Medulla oblongata (tissue), 1 donor: Measurements from ENCODE around the gene SEZ6L2.
A peak's percentile ranks its signal among the peaks of the same experiment; 100 is the strongest.
"Not testable (repeated sequence)": the region's sequence is repeated elsewhere in the genome, so short reads cannot be mapped to it uniquely, and the experiment has no call there.

Experiments
- DNase-seq: peaks from one replicate; pipeline ENCODE4 v3.0.0-alpha.2; 2015; ENCODE audit errors: extremely low spot score

SEZ6L2 gene

GRCh38 chr16:29910819-29911675 is 11.7 kb upstream of the SEZ6L2 start:
- no peak for DNase-seq

- not testable (repeated sequence) for DNase-seq
Observed at GRCh38 chr16:29909851-29910250, 10.5 kb upstream of the SEZ6L2 start.

DNA sequence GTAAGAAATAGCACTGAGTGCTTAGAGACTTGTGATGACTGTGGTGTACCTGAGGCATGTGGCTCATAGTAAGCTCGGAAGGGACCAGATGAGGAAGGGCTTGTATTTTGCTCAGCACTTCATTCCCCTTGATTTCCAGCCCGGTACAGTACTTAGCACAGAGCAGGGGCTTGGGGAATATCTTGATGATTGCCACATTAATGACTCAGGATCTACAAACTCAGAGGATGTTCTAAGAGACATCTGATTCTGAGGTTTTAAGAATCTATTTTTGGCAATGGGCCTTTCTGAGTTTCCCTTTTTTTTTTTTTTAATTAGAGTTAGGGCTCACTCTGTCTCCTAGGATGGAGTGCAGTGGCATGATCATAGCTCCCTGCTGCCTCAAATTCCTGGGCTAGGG is 10.0 kb upstream of the SEZ6L2 start:
- no peak for DNase-seq

DNA sequence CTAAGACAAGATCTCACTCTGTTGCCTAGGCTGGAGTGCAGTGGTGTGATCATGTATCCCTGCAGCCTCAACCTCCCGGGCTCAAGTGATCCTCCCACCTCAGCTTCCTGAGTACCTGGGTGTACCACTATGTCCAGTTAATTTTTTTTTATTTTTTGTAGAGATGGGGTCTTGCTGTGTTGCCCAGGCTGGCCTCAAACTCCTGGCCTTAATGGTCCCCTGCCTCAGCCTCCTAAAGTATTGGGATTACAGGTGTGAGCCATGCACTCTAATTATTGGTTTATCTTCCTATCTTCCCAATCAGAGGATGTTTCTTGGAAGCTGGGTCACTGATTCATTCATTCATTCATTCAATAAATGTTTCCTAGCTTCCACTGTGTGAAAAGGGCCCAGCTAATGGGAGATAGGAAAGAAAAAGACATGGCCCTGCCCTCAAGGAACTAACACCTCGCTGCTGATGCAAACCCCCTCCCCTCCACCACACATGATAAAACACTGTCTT is 9.4 kb upstream of the SEZ6L2 start:
- DNase-seq: no peak

- DNase-seq: no peak
Observed at GRCh38 chr16:29907973-29908372, 8.6 kb upstream of the SEZ6L2 start.

- DNase-seq: no peak
Observed at GRCh38 chr16:29906520-29907244, 7.3 kb upstream of the SEZ6L2 start.

- no peak for DNase-seq
Observed at GRCh38 chr16:29905668-29906067, 6.3 kb upstream of the SEZ6L2 start.

DNA sequence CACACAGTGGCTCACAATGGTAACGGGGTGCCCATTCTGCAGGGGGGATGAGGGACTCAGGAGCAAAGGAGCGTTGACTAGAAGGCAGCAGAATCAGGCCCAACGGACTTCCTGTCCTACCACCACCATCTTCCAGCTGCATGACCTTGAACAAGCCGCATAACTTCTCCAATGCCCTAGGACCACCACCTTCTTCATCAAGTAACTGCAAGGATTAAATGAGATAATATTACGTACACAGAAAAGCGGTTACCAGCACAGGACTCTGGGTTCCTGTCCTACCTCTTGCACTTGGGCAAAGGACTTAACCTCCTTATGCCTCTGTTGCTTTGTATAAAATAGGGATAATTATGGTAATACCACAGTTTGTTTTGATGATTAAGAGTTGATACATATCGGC is 5.6 kb upstream of the SEZ6L2 start:
- DNase-seq: no peak

- DNase-seq: no peak
Observed at GRCh38 chr16:29903590-29903989, 4.2 kb upstream of the SEZ6L2 start.

DNA sequence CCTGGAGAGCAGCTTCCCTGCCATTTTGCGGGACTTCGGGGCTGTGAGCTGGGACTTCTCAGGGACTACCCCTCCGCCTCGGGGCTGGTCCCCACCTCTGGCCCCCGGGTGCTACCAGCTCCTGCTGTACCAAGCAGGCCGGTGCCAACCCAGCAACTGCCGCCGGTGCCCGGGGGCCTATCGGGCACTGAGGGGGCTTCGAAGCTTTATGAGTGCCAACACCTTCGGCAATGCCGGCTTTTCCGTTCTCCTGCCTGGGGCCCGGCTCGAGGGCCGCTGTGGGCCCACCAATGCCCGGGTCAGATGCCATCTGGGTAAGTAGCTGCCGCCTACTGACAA is 2.2 kb upstream of the SEZ6L2 start:
- no peak for DNase-seq

DNA sequence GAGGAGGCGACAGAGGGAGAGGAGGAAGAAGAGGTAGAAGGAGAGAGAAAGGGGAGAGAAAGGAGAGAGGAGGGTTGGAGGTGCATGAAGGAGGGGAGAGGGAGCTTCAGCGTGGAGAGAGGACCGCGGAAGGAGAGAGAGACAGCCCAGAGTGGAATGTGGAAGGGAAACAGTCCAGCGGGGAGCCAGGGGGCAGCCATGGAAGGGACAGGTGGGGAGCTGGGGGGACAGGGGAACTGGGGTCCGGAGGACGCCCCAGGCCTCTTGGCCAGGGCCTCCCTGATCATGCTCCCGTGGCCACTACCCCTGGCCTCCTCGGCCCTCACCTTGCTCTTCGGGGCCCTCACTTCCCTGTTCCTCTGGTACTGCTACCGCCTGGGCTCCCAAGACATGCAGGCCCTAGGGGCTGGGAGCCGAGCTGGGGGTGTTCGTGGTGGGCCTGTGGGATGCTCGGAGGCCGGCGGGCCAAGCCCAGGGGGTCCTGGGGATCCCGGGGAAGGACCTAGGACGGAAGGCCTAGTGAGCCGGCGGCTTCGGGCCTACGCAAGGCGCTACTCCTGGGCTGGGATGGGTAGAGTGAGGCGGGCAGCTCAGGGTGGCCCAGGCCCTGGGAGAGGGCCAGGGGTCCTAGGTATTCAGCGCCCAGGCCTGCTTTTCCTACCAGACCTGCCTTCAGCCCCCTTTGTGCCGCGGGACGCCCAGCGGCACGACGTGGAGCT is 1.7 kb upstream of the SEZ6L2 start:
- DNase-seq: no peak

DNA sequence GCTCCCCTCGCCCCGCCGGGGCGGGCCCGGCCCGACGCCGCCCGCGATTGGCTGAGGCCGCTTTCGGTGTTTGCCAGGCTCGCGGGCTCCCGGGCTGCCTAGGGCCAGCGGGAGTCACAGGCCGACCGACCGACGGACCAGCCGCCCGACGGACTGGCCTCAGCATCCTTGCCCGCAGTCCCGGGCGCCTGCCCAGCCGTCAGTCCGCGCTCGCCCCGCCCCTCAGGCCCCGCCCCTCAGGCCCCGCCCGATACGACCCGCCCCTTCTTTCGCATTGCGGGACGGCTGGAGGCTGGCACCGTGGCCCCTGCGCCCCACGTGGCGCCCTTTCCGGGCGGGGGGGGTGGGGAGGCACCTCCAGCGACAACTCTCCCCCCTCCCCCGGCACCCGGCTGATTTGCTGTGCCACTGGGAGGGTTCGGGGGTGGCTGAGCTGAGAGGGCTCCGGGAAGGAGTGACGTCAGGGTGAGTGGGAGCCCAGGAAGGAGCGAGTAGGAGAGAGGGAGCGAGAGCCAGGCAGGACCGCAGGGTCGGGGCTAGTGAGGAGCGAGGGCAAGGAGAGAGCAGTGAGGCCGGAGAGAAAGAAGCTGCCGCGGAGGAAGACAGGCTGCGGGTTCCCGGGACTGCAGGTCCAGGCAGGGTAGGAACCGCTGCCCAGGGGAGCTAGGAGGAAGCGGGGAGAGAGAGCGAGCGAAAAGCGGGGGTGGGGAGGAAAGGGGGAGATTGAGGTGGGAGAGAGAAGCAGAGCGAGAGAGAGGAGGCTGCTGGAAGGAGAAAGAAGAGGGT is 945 bp upstream of the SEZ6L2 start, which contains the start of gene ASPHD1:
Gene ASPHD1, plus strand, starts transcription at position 387 of the 786 bp plus-strand sequence. CDS start 484 bp downstream, outside the sequence.
- peak; percentile 86 for DNase-seq

DNA sequence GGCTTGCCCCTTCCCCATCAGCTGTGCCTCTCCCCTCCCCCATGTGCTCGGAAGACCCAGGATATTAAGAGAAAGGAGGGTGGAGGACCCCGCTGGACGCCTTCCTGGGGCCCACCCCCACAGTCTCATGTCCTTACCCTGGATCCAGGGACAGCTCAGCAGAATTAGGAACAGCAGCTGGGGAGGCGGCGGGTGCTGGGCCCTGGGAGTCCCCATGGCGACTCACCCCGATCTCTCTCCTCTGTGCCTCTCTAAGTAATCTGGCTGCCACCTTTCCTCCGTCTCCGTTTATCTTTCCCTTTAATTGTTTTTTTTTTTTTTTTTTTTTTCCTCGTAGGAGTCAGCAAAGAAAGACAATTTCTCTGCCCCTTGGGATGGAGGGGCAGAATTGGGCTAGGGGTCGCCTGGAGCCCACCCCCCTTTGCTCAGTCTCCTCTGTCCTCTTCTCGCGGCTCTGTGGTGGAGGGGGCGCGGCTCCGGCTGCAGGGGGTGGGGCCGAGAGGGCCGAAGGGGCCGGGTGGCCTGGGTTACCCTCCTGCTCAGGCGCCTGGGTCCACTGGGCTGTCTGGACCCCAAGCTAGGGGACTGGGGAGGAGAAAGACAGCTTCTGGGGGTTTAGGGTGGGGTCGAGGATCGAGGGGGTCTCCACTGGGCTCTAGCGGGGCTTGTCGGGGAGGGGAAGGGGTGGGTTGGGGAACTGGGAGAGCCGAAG is 390 bp downstream of the SEZ6L2 start:
- no peak for DNase-seq

DNA sequence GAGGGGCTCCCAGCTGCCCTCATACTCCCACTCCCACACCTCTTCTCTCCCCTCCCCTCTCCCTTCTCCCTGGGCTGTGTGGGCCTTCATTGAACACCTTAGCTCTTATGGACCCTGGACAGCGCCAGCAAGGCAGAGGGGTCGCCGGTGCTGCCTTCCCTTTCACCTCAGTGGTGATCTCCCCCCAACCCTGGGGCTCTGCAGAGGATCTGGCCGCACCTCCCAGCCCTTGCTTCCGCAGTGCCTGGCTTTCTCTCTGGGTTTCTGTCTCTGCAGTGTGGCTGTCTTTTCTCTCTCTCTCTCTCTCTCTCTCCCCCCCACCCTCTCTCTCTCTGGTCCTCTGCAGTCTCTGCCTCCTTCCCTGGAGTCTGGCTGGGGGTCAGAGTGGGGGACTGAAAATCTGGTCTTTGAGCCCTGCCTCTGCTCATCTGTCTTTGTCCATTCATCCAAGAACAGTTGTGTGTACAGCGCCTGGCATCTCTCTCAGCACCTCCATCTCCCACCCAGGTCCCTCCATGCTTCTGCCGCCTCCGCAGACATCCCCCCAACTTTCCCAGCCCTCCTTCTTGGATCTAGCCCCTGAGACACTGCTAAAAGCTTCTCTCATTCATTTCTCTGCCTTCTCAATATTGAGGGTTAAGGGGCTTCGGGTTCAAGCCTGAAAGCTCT is 1.1 kb downstream of the SEZ6L2 start:
- no peak for DNase-seq

DNA sequence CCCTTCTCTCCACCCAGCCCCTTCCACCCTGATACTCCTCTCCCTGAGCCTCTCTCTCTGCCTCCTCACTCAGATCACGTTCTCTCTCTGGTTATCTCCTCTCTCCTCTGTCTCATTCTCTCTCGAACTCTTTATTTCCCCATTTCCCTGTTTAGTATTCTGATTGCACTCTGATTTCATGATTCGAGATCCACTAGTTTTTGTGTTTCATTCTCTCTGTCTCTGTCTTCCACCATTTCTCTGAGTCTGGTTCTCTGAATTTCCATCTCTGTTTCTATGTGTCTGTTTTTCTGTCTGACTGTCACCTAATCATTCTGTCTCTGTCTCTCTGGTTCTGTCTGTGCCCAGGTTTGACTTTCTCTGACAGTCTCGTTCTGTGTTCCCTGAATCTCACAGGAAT is 2.0 kb downstream of the SEZ6L2 start:
- DNase-seq: no peak

DNA sequence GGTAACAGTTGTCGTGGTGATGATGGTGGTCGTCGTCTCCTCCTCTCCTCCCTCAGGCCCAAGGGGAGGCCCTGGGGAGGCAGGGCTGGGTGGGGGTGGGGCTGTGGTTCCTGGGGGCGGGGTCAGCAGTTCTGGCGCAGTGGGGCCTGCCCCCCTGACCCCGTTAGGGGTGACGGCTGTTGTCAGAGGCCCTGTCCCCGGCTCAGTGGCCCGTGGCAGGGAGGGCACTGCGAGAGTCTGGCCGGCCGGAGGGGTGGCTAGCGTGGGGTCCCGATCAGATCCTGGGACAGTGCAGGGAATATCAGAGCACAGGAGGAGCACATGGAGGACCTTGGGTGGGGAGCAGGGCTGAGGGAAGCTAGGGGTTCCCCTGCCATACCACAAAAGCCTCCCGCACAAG is 2.5 kb downstream of the SEZ6L2 start:
- no peak for DNase-seq

DNA sequence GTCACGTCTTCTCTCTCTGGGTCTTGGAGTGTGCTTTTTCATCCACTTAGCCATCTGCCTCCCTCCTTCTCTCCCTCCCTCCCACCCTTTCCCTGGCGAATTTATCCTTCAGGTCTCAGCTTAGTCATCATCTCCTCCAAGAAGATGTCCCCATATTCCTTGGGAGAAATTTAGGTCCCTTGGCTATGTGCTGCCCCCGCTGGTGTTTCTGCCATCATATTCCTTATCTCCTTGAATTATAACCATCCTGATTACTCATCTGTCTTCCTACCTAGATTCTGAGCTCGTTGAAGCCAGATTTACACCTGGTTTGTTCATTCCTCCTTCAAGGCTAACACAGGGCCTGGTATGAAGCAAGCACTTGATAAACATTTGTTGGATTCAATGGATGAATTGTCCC is 5.0 kb downstream of the SEZ6L2 start:
- no peak for DNase-seq

DNA sequence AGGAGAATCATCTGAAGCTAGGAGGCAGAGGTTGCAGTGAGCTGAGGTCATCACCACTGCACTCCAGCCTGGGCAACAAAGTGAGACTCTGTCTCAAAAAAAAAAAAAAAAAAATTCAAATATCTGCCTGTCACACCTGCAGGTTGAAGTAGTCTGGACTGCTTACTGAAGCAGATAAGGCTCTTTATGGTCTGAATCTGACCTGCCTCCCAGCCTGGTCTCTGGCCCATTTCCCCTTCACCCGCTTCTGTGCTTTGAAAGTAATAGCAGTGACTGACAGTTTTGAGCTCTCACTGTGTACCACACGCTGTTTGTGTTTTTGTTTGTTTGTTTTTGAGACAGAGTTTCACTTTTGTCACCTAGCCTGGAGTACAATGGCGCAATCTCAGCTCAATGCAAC is 5.8 kb downstream of the SEZ6L2 start:
- no peak for DNase-seq

GRCh38 chr16:29892458-29892813 is 6.9 kb downstream of the SEZ6L2 start:
- no peak for DNase-seq
